Tibial nerve (tissue), 4 donors: Measurements from ENCODE around the gene MC4R.

Experiments used
- EP300 ChIP-seq, 2 donors: sonication (generic); formaldehyde crosslinking; IDR thresholded peaks; one replicate each; pipeline ENCODE4 v1.6.1; 2017; ENCODE audit warnings: antibody characterized with exemption in 2 of 2, mild to moderate bottlenecking in 1 of 2
- POLR2A ChIP-seq, 2 donors: fragments of 450-650 bp; IDR thresholded peaks; one replicate each; pipeline ENCODE4 v1.6.1; 2017; ENCODE audit warnings: antibody characterized with exemption in 2 of 2, mild to moderate bottlenecking in 2 of 2, moderate library complexity in 2 of 2
- TF ChIP-seq, protein P1 (sequence below), 5 experiments: fragments of 200-600 bp in 3 of 5; fragments of 450-650 bp in 2 of 5; sonication (generic) in 3 of 5; IDR thresholded peaks; one replicate each; pipeline ENCODE4 v1.5.1; 2016 to 2019; ENCODE audit warnings: antibody characterized with exemption in 5 of 5, mild to moderate bottlenecking in 3 of 5, moderate library complexity in 2 of 5

DNA sequence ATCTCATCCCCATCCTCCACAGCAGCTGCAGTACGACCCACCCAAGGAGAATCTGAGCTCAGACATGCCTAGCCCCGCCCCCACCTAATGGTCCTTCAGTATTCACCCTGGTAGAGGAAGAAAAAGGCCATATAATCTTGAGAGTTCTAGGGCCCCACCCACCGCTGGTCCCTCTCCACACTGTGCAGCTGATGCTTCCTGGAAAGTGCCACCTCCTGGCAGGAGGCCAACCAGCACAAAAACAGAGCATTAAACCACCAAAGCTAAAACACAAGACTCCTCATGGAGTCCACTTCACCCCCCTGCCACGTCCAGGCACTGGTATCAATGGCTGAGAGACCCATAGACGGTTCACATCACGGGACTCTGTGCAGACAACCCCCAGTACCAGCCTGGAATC is 40.7 kb downstream of the MC4R start:
- TF ChIP-seq EP300 (IDR thresholded peaks at IDR 0.05) (no peak), POLR2A (IDR thresholded peaks at IDR 0.05) (no peak)
- TF ChIP-seq, protein P1, sequence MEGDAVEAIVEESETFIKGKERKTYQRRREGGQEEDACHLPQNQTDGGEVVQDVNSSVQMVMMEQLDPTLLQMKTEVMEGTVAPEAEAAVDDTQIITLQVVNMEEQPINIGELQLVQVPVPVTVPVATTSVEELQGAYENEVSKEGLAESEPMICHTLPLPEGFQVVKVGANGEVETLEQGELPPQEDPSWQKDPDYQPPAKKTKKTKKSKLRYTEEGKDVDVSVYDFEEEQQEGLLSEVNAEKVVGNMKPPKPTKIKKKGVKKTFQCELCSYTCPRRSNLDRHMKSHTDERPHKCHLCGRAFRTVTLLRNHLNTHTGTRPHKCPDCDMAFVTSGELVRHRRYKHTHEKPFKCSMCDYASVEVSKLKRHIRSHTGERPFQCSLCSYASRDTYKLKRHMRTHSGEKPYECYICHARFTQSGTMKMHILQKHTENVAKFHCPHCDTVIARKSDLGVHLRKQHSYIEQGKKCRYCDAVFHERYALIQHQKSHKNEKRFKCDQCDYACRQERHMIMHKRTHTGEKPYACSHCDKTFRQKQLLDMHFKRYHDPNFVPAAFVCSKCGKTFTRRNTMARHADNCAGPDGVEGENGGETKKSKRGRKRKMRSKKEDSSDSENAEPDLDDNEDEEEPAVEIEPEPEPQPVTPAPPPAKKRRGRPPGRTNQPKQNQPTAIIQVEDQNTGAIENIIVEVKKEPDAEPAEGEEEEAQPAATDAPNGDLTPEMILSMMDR (IDR thresholded peaks at IDR 0.05), result no peak
